ENCODE results near the gene ARSJ. TPM values are rescaled to one million over a fixed set of nuclear protein-coding genes. Genes with fewer than 3 reads are reported as not detected.
A peak's percentile ranks its signal among the peaks of the same experiment; 100 is the strongest.
"Not testable (repeated sequence)": the region's sequence is repeated elsewhere in the genome, so short reads cannot be mapped to it uniquely, and the experiment has no call there.

The ARSJ gene
- total RNA-seq, 2 experiments from 2014 or later: not detected

GRCh38 chr4:114012749-114013148 is 33.3 kb upstream of the ARSJ start:
- Mint-ChIP-seq H3K27ac (no peak overlapping the region), H3K36me3 (ENCODE audit: low read depth) (no peaks in the 10 kb centered on the region), H3K27me3 (peaks cover 1% of the 10 kb centered on the region), H3K4me1 (ENCODE audit: low read depth) (peaks cover 6% of the 10 kb centered on the region), H3K4me3 (no peak overlapping the region), H3K9me3 (peaks cover 2% of the 10 kb centered on the region)
- ATAC-seq: no peak
- POLR2A ChIA-PET: no interaction called here
- intact Hi-C loops (cut with micrococcal nuclease): no loop called here
- no peak for DNase-seq
- TF ChIP-seq CTCF (IDR thresholded peaks at IDR 0.05): no peak
- CTCF ChIA-PET: no interaction called here

DNA sequence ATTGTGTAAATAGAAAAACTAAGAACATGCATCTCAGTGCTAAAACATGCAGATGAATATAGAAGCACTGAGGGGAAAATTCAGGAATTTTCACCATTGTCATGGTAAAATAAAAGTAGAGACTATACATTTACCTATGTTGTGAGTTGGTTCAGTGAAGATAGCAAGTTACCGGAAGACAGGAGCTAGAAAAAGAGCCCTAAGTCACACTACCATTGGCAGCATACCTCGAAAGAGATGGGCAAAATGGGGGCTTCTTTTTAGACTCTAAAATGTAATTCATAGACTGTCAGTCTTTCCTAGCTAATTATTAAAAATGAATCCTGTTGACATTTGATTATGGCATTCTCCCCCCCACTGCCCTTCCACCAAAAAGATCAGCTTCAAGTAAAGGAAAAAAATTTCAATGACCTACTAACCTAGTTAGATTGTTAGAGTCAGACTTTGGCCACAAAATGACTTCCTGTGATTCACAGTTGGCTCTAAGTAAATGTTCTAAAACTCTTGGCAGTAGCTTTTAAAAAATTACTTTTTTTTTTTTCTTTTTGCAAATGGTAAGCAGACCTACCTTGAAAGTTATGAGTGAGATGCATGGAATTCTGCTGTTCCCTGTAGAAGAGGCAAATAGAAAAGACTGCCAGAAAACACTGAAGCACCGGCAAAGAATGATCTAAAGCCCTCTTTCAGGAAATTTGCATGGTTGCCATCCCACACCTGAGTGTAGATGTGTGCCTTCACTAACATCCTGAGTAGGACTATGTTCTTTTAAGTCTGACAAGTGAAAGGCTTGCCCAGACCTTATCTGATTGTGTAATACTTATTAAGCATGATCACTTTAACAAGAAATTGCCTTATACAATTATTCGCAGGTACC is 26.4 kb upstream of the ARSJ start:
- TF ChIP-seq CTCF (IDR thresholded peaks at IDR 0.05): no peak
- POLR2A ChIA-PET: no interaction called here
- H3K36me3 Mint-ChIP-seq (ENCODE audit: low read depth): no peaks in the 10 kb centered on the region
- H3K9me3 Mint-ChIP-seq: no peaks in the 10 kb centered on the region
- DNase-seq (no peak), ATAC-seq (peak; percentile 39)
- peaks cover 19% of the 10 kb centered on the region for H3K4me1 Mint-ChIP-seq (ENCODE audit: low read depth)
- peaks cover 4% of the 10 kb centered on the region for H3K27me3 Mint-ChIP-seq
- no peak overlapping the region for H3K4me3 Mint-ChIP-seq
- CTCF ChIA-PET: interaction anchor here (0.9 to 1.0 kb wide), 2 partner anchors 466 to 611 kb away, joined by 3 to 5 read pairs; no protein-coding TSS in a partner anchor
- intact Hi-C loops (cut with micrococcal nuclease): no loop called here
- peak overlapping the region; percentile 56 for H3K27ac Mint-ChIP-seq

- CTCF ChIA-PET: not testable (repeated sequence)
Measured at GRCh38 chr4:114004483-114005226, 25.2 kb upstream of the ARSJ start.

GRCh38 chr4:113998531-113998930 is 19.1 kb upstream of the ARSJ start:
- no peak for TF ChIP-seq CTCF (IDR thresholded peaks at IDR 0.05)
- ATAC-seq: no peak
- Mint-ChIP-seq H3K36me3 (ENCODE audit: low read depth) (no peaks in the 10 kb centered on the region), H3K4me1 (ENCODE audit: low read depth) (peaks cover 5% of the 10 kb centered on the region), H3K27me3 (peaks cover 1% of the 10 kb centered on the region), H3K4me3 (no peak overlapping the region), H3K27ac (no peak overlapping the region), H3K9me3 (peaks cover 1% of the 10 kb centered on the region)
- CTCF ChIA-PET: no interaction called here
- POLR2A ChIA-PET: no interaction called here
- DNase-seq: no peak
- intact Hi-C loops (cut with micrococcal nuclease): no loop called here

More at GRCh38 chr4:114004483-114005226, 25.2 kb upstream of the ARSJ start:
- H3K9me3 Mint-ChIP-seq; H3K36me3 Mint-ChIP-seq (ENCODE audit: low read depth); H3K27me3 Mint-ChIP-seq; POLR2A ChIA-PET; intact Hi-C loops (cut with micrococcal nuclease): not testable (repeated sequence)
- peak overlapping the region; percentile 16 for H3K27ac Mint-ChIP-seq
- H3K4me3 Mint-ChIP-seq: peak overlapping the region; percentile 54
- peak; percentile 52 for DNase-seq
- H3K4me1 Mint-ChIP-seq (ENCODE audit: low read depth): peaks cover 19% of the 10 kb centered on the region
- ATAC-seq: peak; percentile 34

GRCh38 chr4:113998079-113998478 is 18.6 kb upstream of the ARSJ start:
- Mint-ChIP-seq H3K27me3 (peaks cover 1% of the 10 kb centered on the region), H3K4me3 (no peak overlapping the region), H3K27ac (no peak overlapping the region), H3K36me3 (ENCODE audit: low read depth) (no peaks in the 10 kb centered on the region), H3K9me3 (peaks cover 1% of the 10 kb centered on the region), H3K4me1 (ENCODE audit: low read depth) (peaks cover 8% of the 10 kb centered on the region)
- CTCF ChIA-PET: no interaction called here
- ATAC-seq (no peak), DNase-seq (no peak)
- POLR2A ChIA-PET: no interaction called here
- no peak for TF ChIP-seq CTCF (IDR thresholded peaks at IDR 0.05)
- intact Hi-C loops (cut with micrococcal nuclease): no loop called here

Data from activated CD8-positive, alpha-beta T cell treated with anti-CD3 and anti-CD28 coated beads for 36 hours (primary cell).